ENCODE data around the gene NFATC2IP.
"Not testable (repeated sequence)": the region's sequence is repeated elsewhere in the genome, so short reads cannot be mapped to it uniquely, and the experiment has no call there.

The NFATC2IP gene

GRCh38 chr16:28913946-28914724, 36.6 kb upstream of the NFATC2IP start:
- Histone ChIP-seq H3K27me3 (ENCODE audit: insufficient read depth, low read length) (no peaks in the 10 kb centered on the region), H3K9me3 (ENCODE audit: insufficient read depth, low read depth, low read length) (no peaks in the 10 kb centered on the region), H3K27ac (ENCODE audit: low read depth, low read length) (no peak overlapping the region), H3K4me1 (ENCODE audit: insufficient read depth, low read length) (no peaks in the 10 kb centered on the region), H3K4me3 (ENCODE audit: low read length) (no peak overlapping the region), H3K9ac (ENCODE audit: low read depth, low read length) (no peak overlapping the region), H3K36me3 (ENCODE audit: insufficient read depth, low read length) (peaks cover 38% of the 10 kb centered on the region)
- 95% methylated on average over 28 of the region's 29 CpGs for WGBS

GRCh38 chr16:28915181-28915580, 35.6 kb upstream of the NFATC2IP start:
- no peak overlapping the region for H3K27ac ChIP-seq (ENCODE audit: low read depth, low read length)
- no peak overlapping the region for H3K4me3 ChIP-seq (ENCODE audit: low read length)
- peaks cover 43% of the 10 kb centered on the region for H3K36me3 ChIP-seq (ENCODE audit: insufficient read depth, low read length)
- H3K9ac ChIP-seq (ENCODE audit: low read depth, low read length) = no peak overlapping the region
- no peaks in the 10 kb centered on the region for H3K4me1 ChIP-seq (ENCODE audit: insufficient read depth, low read length)
- no peaks in the 10 kb centered on the region for H3K27me3 ChIP-seq (ENCODE audit: insufficient read depth, low read length)
- H3K9me3 ChIP-seq (ENCODE audit: insufficient read depth, low read depth, low read length) = no peaks in the 10 kb centered on the region

- Histone ChIP-seq H3K4me3 (ENCODE audit: low read length) (no peak overlapping the region), H3K27me3 (ENCODE audit: insufficient read depth, low read length) (no peaks in the 10 kb centered on the region), H3K4me1 (ENCODE audit: insufficient read depth, low read length) (no peaks in the 10 kb centered on the region), H3K36me3 (ENCODE audit: insufficient read depth, low read length) (peaks cover 38% of the 10 kb centered on the region), H3K9me3 (ENCODE audit: insufficient read depth, low read depth, low read length) (no peaks in the 10 kb centered on the region), H3K27ac (ENCODE audit: low read depth, low read length) (no peak overlapping the region), H3K9ac (ENCODE audit: low read depth, low read length) (no peak overlapping the region)
- WGBS = 94% methylated on average over 7 of the region's 7 CpGs
These were observed 33.6 kb upstream of the NFATC2IP start for GRCh38 chr16:28917095-28917494.

GRCh38 chr16:28918698-28919097, 32.0 kb upstream of the NFATC2IP start:
- H3K9ac ChIP-seq (ENCODE audit: low read depth, low read length) = no peak overlapping the region
- peaks cover 38% of the 10 kb centered on the region for H3K36me3 ChIP-seq (ENCODE audit: insufficient read depth, low read length)
- H3K4me3 ChIP-seq (ENCODE audit: low read length) = no peak overlapping the region
- no peak overlapping the region for H3K27ac ChIP-seq (ENCODE audit: low read depth, low read length)
- H3K9me3 ChIP-seq (ENCODE audit: insufficient read depth, low read depth, low read length) = no peaks in the 10 kb centered on the region
- H3K27me3 ChIP-seq (ENCODE audit: insufficient read depth, low read length) = no peaks in the 10 kb centered on the region
- peaks cover 3% of the 10 kb centered on the region; the same call in 1 of the 2 replicates for H3K4me1 ChIP-seq (ENCODE audit: insufficient read depth, low read length)
- 96% methylated on average over 3 of the region's 3 CpGs for whole genome bisulfite sequencing

- no peak overlapping the region for H3K9ac ChIP-seq (ENCODE audit: low read depth, low read length)
- no peaks in the 10 kb centered on the region for H3K27me3 ChIP-seq (ENCODE audit: insufficient read depth, low read length)
- no peak overlapping the region for H3K27ac ChIP-seq (ENCODE audit: low read depth, low read length)
- H3K9me3 ChIP-seq (ENCODE audit: insufficient read depth, low read depth, low read length) = no peaks in the 10 kb centered on the region
- peaks cover 12% of the 10 kb centered on the region for H3K36me3 ChIP-seq (ENCODE audit: insufficient read depth, low read length)
- no peak overlapping the region for H3K4me3 ChIP-seq (ENCODE audit: low read length)
- 83% methylated on average over 2 of the region's 3 CpGs for WGBS
- H3K4me1 ChIP-seq (ENCODE audit: insufficient read depth, low read length) = peaks cover 3% of the 10 kb centered on the region; the same call in 1 of the 2 replicates
These were observed 27.5 kb upstream of the NFATC2IP start for GRCh38 chr16:28923231-28923587.

GRCh38 chr16:28923652-28924398, 26.9 kb upstream of the NFATC2IP start:
- Histone ChIP-seq H3K27ac (ENCODE audit: low read depth, low read length) (peak overlapping the region; percentile 40; the same call in 1 of the 2 replicates), H3K4me3 (ENCODE audit: low read length) (peak overlapping the region; percentile 88), H3K4me1 (ENCODE audit: insufficient read depth, low read length) (peaks cover 3% of the 10 kb centered on the region; the same call in 1 of the 2 replicates), H3K9me3 (ENCODE audit: insufficient read depth, low read depth, low read length) (no peaks in the 10 kb centered on the region), H3K27me3 (ENCODE audit: insufficient read depth, low read length) (no peaks in the 10 kb centered on the region), H3K36me3 (ENCODE audit: insufficient read depth, low read length) (peaks cover 8% of the 10 kb centered on the region), H3K9ac (ENCODE audit: low read depth, low read length) (peak overlapping the region; percentile 17; the same call in 1 of the 2 replicates)
- WGBS = 78% methylated on average over 12 of the region's 13 CpGs

GRCh38 chr16:28924399-28924761, 26.4 kb upstream of the NFATC2IP start:
- peak overlapping the region; percentile 40; the same call in 1 of the 2 replicates for H3K27ac ChIP-seq (ENCODE audit: low read depth, low read length)

GRCh38 chr16:28924762-28925385, 25.9 kb upstream of the NFATC2IP start, which contains the start of gene RABEP2:
RABEP2 (minus strand) TSS chr16:28925238; CDS start chr16:28925163, 75 bp downstream.
- H3K4me1 ChIP-seq (ENCODE audit: insufficient read depth, low read length) = peaks cover 3% of the 10 kb centered on the region; the same call in 1 of the 2 replicates
- no peaks in the 10 kb centered on the region for H3K36me3 ChIP-seq (ENCODE audit: insufficient read depth, low read length)
- no peaks in the 10 kb centered on the region for H3K9me3 ChIP-seq (ENCODE audit: insufficient read depth, low read depth, low read length)
- peak within 1 kb of the TSS; percentile 99 for H3K27ac ChIP-seq (ENCODE audit: low read depth, low read length)
- H3K27me3 ChIP-seq (ENCODE audit: insufficient read depth, low read length) = no peaks in the 10 kb centered on the region
- H3K9ac ChIP-seq (ENCODE audit: low read depth, low read length) = peak within 1 kb of the TSS; percentile 94
- H3K4me3 ChIP-seq (ENCODE audit: low read length) = peak within 1 kb of the TSS; percentile 88
- under 1% methylated on average over 66 of the region's 66 CpGs for WGBS

More at GRCh38 chr16:28924399-28924761, 26.4 kb upstream of the NFATC2IP start:
- Histone ChIP-seq H3K27me3 (ENCODE audit: insufficient read depth, low read length) (no peaks in the 10 kb centered on the region), H3K9ac (ENCODE audit: low read depth, low read length) (peak overlapping the region; percentile 17; the same call in 1 of the 2 replicates), H3K36me3 (ENCODE audit: insufficient read depth, low read length) (0 out of 2 replicates have a peak, but pooled peaks cover 3% of the 10 kb centered on the region), H3K9me3 (ENCODE audit: insufficient read depth, low read depth, low read length) (no peaks in the 10 kb centered on the region), H3K4me3 (ENCODE audit: low read length) (peak overlapping the region; percentile 88), H3K4me1 (ENCODE audit: insufficient read depth, low read length) (peaks cover 3% of the 10 kb centered on the region; the same call in 1 of the 2 replicates)
- WGBS = 33% methylated on average over 15 of the region's 15 CpGs

- Histone ChIP-seq H3K9me3 (ENCODE audit: insufficient read depth, low read depth, low read length) (no peaks in the 10 kb centered on the region), H3K36me3 (ENCODE audit: insufficient read depth, low read length) (no peaks in the 10 kb centered on the region), H3K27ac (ENCODE audit: low read depth, low read length) (peak overlapping the region; percentile 99), H3K4me1 (ENCODE audit: insufficient read depth, low read length) (peaks cover 3% of the 10 kb centered on the region; the same call in 1 of the 2 replicates), H3K4me3 (ENCODE audit: low read length) (peak overlapping the region; percentile 88), H3K9ac (ENCODE audit: low read depth, low read length) (peak overlapping the region; percentile 94), H3K27me3 (ENCODE audit: insufficient read depth, low read length) (no peaks in the 10 kb centered on the region)
- 4% methylated on average over 48 of the region's 48 CpGs for WGBS
These were observed 25.1 kb upstream of the NFATC2IP start for GRCh38 chr16:28925386-28926228.

- H3K9ac ChIP-seq (ENCODE audit: low read depth, low read length); H3K36me3 ChIP-seq (ENCODE audit: insufficient read depth, low read length); H3K27me3 ChIP-seq (ENCODE audit: insufficient read depth, low read length); H3K9me3 ChIP-seq (ENCODE audit: insufficient read depth, low read depth, low read length); H3K27ac ChIP-seq (ENCODE audit: low read depth, low read length); H3K4me1 ChIP-seq (ENCODE audit: insufficient read depth, low read length): not testable (repeated sequence)
- peak overlapping the region; percentile 88 for H3K4me3 ChIP-seq (ENCODE audit: low read length)
- 83% methylated on average over 2 of the region's 2 CpGs for WGBS
These were observed 24.5 kb upstream of the NFATC2IP start for GRCh38 chr16:28926284-28926683.
